ENCODE measurements around the gene UGDH. TPM values are rescaled to one million over a fixed set of nuclear protein-coding genes. Genes with fewer than 3 reads are reported as not detected.

UGDH gene
- total and polyA plus RNA-seq, 7 donors = 33.4 to 140 (median 51.2) TPM

DNA sequence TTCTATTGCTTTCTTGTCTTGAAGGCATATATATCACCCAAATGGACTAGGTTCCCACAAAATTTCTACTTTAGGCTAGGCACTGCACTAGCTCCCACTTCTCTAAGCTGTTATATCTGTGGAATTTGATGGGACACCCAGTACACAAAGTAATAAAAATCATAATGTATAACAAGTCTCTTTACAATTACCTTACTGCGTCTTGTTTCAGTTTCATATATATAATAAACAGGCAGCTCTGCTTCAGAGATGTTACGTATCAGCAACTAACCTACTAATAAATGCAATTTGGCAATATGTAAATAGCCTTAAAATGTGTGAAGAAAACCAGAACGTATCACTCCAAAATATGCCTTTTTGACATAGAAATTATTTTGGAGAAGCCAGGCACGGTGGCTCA lies 42.0 kb upstream of the UGDH start:
- H3K4me1 ChIP-seq = peaks cover 0 to 7% (median 2%) of the 10 kb centered on the region in 4 donors
- no peak for DNase-seq
- H3K9me3 ChIP-seq = no peaks in the 10 kb centered on the region
- H3K36me3 ChIP-seq = peaks cover 3 to 37% (median 5%) of the 10 kb centered on the region in 4 donors
- 18 to 67% methylated on average over 4 of the region's 4 CpGs for WGBS, 2 donors
- no peak overlapping the region for H3K4me3 ChIP-seq
- H3K27me3 ChIP-seq = no peaks in the 10 kb centered on the region
- no peak overlapping the region for H3K27ac ChIP-seq
- intact Hi-C loops (cut with DNase I) = no loop called here
- TF ChIP-seq POLR2A (IDR thresholded peaks at IDR 0.05) = no peak
- no peak for TF ChIP-seq EP300 (IDR thresholded peaks at IDR 0.05)
- TF ChIP-seq POLR2AphosphoS5 (IDR thresholded peaks at IDR 0.05) = no peak

DNA sequence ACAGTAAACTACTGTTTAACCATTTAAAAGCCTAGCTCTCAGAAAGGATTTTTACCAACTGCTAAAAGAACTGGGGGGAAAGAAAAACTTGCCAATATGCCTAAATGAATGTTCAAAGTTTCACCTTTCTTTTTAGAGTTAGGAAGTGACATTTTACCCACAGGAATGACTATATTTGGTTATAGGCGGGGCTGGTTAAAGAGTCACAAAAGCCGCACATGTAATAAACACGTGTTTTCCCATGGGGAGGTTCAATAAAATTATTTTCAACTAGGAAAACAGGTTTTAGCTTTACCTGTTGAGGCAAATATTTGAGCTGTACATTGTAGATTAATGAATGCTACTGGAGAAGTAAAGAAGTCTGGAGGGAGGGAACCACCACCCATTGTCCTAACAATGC lies 41.6 kb upstream of the UGDH start:
- H3K27ac ChIP-seq = no peak overlapping the region

GRCh38 chr4:39565878-39566600 lies 38.8 kb upstream of the UGDH start:
- H3K4me3 ChIP-seq = no peak overlapping the region
- intact Hi-C loops (cut with DNase I) = no loop called here
- H3K27me3 ChIP-seq = no peaks in the 10 kb centered on the region
- no peak overlapping the region for H3K27ac ChIP-seq
- 93 to 95% methylated on average over 6 of the region's 6 CpGs for WGBS, 2 donors
- H3K4me1 ChIP-seq = no peaks in the 10 kb centered on the region
- DNase-seq = no peak
- peaks cover 0 to 31% (median 5%) of the 10 kb centered on the region in 4 donors for H3K36me3 ChIP-seq
- no peaks in the 10 kb centered on the region for H3K9me3 ChIP-seq
- TF ChIP-seq EP300 (IDR thresholded peaks at IDR 0.05) (no peak), POLR2AphosphoS5 (IDR thresholded peaks at IDR 0.05) (no peak), POLR2A (IDR thresholded peaks at IDR 0.05) (no peak)
- TF ChIP-seq, protein P1, sequence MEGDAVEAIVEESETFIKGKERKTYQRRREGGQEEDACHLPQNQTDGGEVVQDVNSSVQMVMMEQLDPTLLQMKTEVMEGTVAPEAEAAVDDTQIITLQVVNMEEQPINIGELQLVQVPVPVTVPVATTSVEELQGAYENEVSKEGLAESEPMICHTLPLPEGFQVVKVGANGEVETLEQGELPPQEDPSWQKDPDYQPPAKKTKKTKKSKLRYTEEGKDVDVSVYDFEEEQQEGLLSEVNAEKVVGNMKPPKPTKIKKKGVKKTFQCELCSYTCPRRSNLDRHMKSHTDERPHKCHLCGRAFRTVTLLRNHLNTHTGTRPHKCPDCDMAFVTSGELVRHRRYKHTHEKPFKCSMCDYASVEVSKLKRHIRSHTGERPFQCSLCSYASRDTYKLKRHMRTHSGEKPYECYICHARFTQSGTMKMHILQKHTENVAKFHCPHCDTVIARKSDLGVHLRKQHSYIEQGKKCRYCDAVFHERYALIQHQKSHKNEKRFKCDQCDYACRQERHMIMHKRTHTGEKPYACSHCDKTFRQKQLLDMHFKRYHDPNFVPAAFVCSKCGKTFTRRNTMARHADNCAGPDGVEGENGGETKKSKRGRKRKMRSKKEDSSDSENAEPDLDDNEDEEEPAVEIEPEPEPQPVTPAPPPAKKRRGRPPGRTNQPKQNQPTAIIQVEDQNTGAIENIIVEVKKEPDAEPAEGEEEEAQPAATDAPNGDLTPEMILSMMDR (IDR thresholded peaks at IDR 0.05) = no peak

More for the DNA sequence above, 41.6 kb upstream of the UGDH start:
- DNase-seq = no peak
- H3K27me3 ChIP-seq = no peaks in the 10 kb centered on the region
- WGBS, 2 donors = 11 to 50% methylated on average over 3 of the region's 3 CpGs
- H3K9me3 ChIP-seq = no peaks in the 10 kb centered on the region
- no peak overlapping the region for H3K4me3 ChIP-seq
- peaks cover 3 to 37% (median 5%) of the 10 kb centered on the region in 4 donors for H3K36me3 ChIP-seq
- TF ChIP-seq POLR2AphosphoS5 (IDR thresholded peaks at IDR 0.05) = no peak
- no peak for TF ChIP-seq EP300 (IDR thresholded peaks at IDR 0.05)
- TF ChIP-seq, protein P1 (IDR thresholded peaks at IDR 0.05) = no peak
- no peak for TF ChIP-seq POLR2A (IDR thresholded peaks at IDR 0.05)
- H3K4me1 ChIP-seq = peaks cover 0 to 3% (median under 1%) of the 10 kb centered on the region in 4 donors
- intact Hi-C loops (cut with DNase I) = no loop called here

GRCh38 chr4:39563346-39563847 lies 36.2 kb upstream of the UGDH start:
- no peaks in the 10 kb centered on the region for H3K4me1 ChIP-seq
- peaks cover 0 to 20% (median 7%) of the 10 kb centered on the region in 4 donors for H3K36me3 ChIP-seq
- 63 to 82% methylated on average over 6 of the region's 6 CpGs for WGBS, 2 donors
- no peak overlapping the region for H3K4me3 ChIP-seq
- H3K27ac ChIP-seq = no peak overlapping the region
- no peaks in the 10 kb centered on the region for H3K27me3 ChIP-seq
- intact Hi-C loops (cut with DNase I) = no loop called here
- TF ChIP-seq, protein P1 (IDR thresholded peaks at IDR 0.05) = no peak
- no peak for TF ChIP-seq POLR2AphosphoS5 (IDR thresholded peaks at IDR 0.05)
- no peak for TF ChIP-seq POLR2A (IDR thresholded peaks at IDR 0.05)
- no peak for TF ChIP-seq EP300 (IDR thresholded peaks at IDR 0.05)
- H3K9me3 ChIP-seq = no peaks in the 10 kb centered on the region
- no peak for DNase-seq

GRCh38 chr4:39562792-39563191 lies 35.6 kb upstream of the UGDH start:
- Histone ChIP-seq H3K4me1 (no peaks in the 10 kb centered on the region), H3K27me3 (no peaks in the 10 kb centered on the region), H3K27ac (no peak overlapping the region), H3K4me3 (no peak overlapping the region), H3K36me3 (peaks cover 0 to 20% (median 7%) of the 10 kb centered on the region in 4 donors), H3K9me3 (no peaks in the 10 kb centered on the region)
- intact Hi-C loops (cut with DNase I) = no loop called here
- no peak for DNase-seq
- TF ChIP-seq EP300 (IDR thresholded peaks at IDR 0.05) (no peak), POLR2AphosphoS5 (IDR thresholded peaks at IDR 0.05) (no peak), POLR2A (IDR thresholded peaks at IDR 0.05) (no peak)
- TF ChIP-seq, protein P1 (IDR thresholded peaks at IDR 0.05) = no peak
- WGBS, 2 donors = 96 to 97% methylated on average over 5 of the region's 5 CpGs
